DMS79 treated with DMSO at 0.1 percent for 48 hours (cell line): ENCODE data around the gene LRRC10B.

ENCODE experiments used
- DNase-seq: peaks from one replicate; lab custom pipeline; 2025; lab: John Stamatoyannopoulos, UW

The LRRC10B gene

DNA sequence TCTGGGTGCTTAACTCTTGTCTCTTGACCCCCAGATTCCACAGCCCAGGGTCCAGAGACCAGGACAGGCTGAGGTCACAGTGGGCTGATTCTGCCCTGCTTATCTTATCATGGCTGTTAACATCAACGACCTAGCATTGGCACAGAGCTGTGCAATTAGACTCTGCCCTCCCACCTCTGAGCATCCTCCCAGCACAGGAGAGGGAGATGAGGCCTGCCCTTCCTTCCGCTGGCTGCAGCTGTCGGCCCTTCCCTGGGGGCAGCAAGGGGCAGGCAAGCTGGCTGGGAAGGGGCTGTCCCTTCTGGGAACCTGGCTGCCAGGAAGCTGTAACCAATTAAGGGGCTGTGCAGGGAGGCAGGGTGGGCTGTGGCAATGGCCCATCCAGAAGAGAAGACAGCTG, 22.5 kb downstream of the LRRC10B start:
- peak; percentile 34 for DNase-seq

DNA sequence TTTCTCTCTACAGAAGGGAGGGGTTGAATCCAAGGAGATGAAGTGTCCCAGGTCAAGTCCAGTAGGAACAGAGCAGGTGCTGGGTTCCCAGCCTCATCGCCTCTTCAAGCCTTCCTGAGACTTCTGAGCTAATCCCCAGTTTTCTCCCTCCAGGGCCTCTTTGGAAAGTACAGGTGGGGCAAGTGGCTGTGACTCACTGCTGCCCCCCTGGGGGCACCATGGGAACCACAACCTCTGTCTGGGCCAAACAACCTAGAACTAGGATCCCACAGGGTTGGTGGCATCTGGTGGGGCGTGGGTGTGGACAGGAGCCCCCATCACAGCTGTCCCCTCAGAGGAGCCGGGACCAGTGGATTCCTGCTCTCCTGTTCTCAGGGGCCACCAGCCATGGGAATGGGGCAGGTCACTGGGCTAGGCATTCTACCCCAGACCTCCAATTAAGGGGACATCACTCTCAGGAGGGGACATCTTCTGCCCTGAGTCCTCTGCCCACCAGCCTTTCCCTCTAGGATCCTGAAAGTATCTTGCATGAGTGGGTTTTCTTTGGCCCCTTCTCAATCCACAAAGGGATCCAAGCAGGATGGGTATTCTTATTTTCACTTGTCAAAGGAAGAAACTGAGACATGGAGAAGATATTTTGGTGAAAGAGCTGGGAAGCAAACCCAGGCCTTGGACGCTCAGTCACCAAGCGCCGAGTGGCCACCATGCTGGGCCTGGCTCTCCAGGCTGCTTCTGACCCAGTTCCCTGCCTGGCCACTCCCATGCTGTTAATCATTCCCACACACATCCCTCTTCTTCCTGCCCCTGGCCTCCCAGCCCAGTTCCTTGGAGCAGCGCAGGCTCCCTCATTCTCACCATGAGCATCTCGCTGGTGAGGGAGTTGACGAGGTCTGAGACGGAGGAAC, 23.8 kb downstream of the LRRC10B start:
- peak; percentile 52 for DNase-seq

GRCh38 chr11:61533039-61533375, 24.5 kb downstream of the LRRC10B start:
- no peak for DNase-seq

DNA sequence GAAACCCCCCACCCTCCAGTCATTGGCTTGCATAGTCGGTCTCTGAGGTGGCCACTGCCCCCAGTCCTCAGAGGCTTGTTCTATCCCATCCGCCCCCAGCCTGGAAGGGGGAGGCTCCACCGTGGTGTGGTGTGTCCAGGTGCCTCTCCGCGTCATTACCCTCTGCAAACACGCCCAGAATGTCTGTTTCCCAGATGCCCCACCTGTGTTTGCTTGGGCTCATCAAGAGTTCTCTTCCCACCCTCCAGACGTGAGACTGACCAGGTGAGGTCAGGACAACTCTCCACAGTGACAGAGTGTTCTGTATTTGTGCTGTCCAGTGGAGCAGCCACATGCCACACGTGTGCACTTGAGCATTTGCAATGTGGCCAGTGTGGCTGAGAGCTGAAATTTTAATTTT, 24.9 kb downstream of the LRRC10B start:
- peak; percentile 66 for DNase-seq

DNA sequence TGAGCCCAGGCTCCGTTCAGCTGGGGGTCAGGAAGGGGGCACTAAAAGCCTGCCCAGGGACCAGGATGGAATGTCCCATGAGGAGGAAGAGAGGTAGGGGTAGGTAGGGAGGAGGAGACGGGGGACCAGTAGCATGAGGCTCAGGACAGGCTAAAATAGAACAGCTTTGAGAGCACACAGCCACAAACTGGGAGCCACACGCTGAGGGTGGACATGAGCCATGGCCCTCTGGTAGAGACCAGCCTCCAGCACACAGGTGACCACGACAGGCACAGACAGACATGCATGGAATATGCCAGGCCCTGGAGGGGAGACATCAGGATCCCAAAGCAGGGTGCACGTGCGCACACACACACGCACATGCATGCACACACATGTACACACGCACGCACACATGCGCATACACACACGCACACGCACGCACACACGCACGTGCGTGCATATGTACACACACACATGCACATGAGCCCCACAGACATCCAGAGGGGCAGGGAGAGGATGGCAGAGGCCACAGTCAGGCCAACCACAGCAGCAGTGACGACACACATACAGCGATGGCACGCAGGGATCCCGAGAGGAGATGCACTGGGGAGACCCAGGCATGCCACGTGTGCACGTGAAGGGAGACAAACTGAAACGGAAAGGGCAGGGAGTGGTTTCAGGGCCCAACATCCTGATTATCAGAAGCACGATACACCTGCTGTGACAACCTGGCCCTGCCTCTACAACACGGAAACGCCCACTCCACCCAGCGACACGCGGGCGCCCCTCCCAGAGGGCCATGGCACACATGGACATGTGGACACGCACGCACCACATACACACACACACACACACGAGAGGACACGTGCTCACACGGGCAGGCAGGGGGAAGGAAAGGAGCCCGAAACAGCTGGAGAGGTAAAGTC, 25.7 kb downstream of the LRRC10B start:
- no peak for DNase-seq

- DNase-seq: no peak
These were observed 26.6 kb downstream of the LRRC10B start for GRCh38 chr11:61534933-61535839.

DNA sequence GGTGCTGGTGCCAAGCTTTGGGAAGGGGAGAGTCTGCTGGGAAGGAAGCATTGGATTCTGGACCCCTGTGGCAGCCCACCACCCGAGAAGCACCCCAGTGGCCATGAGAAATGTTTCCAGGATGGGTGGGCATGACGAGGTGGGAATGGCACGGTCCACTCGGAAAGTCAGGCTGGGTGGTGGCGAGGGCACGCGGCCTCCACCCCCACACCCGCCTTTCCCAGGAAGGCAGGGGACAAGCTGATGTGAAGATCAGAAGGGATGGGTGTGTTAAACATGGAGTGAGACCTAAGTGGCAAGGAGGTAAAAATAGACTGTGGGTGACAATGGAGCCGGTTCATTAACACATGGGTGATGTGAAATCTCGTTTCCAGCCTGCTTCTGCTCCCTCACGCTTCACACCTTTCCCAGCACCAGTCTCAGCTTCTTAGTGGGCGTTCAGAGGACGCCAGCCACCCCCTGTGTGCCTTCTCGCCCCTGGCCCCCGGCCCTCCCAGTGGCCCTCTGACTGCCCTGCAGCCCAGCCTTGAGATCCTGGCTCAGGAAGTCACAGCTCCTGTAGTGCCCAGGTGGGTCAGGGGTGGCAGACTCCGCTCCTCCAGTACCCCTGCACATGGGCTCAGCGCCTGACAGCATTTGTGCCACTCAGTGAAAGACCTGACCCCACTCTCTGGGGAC, 27.6 kb downstream of the LRRC10B start:
- DNase-seq: no peak

DNA sequence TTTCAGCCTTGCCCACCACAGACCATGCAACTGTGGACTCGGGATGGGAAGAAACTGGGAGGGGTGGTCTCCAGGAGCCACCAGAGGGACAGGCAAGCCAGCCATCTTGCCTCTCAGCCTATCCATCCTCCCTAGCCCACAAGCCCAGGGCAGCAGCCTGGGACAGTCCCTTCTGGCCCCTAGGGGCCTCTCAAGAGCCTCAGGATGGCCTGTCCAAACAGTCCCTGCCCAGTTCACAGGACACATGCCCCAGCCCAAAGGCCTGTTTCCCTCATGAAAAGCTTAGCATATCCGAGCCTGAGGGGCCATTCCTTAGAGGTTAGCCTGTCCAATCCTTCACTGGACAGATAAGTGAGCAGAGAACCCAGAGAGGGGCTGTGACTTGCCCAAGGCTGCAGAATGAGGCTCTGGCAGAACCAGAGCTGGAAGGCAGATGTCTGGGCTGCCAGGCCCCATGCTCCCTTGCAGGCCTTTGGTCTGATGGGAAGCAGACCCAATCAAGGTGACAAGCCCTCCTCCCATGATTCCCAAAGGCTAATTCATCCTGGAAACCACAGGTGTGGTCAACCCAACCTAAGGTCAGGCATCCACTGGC, 28.2 kb downstream of the LRRC10B start:
- DNase-seq: no peak

- DNase-seq: no peak
These were observed 28.8 kb downstream of the LRRC10B start for GRCh38 chr11:61537326-61537725.

GRCh38 chr11:61538636-61538961, 30.1 kb downstream of the LRRC10B start:
- DNase-seq: no peak

- DNase-seq: no peak
These were observed 30.5 kb downstream of the LRRC10B start for GRCh38 chr11:61539006-61539405.

GRCh38 chr11:61539831-61540357, 31.3 kb downstream of the LRRC10B start:
- no peak for DNase-seq

GRCh38 chr11:61540528-61540927, 32.0 kb downstream of the LRRC10B start:
- no peak for DNase-seq

GRCh38 chr11:61541598-61541997, 33.0 kb downstream of the LRRC10B start:
- peak; percentile 84 for DNase-seq

GRCh38 chr11:61542024-61542461, 33.5 kb downstream of the LRRC10B start:
- peak; percentile 84 for DNase-seq

- DNase-seq: peak; percentile 7
These were observed 34.2 kb downstream of the LRRC10B start for GRCh38 chr11:61542705-61543104.

GRCh38 chr11:61543606-61544306, 35.2 kb downstream of the LRRC10B start:
- no peak for DNase-seq

DNA sequence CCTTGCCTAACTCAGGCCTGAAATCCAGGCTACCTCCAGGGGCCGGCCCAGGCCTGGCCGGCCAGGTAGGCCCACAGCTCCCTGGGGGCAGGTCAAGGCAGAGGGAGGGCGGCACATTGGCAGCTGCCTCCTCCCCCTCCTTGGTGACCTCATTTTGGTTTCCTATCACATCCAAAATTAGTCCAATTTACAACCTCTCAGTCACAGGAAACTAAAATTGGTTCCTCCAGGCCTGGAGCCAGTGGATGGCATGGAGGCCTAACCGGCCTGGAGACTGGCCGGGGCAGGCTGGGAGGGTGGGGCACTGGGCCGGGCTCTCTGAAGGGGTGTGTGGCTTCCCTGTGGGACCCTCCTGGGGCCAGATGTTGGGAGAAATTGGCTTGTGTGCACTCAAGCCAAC, 35.9 kb downstream of the LRRC10B start:
- DNase-seq: no peak

DNA sequence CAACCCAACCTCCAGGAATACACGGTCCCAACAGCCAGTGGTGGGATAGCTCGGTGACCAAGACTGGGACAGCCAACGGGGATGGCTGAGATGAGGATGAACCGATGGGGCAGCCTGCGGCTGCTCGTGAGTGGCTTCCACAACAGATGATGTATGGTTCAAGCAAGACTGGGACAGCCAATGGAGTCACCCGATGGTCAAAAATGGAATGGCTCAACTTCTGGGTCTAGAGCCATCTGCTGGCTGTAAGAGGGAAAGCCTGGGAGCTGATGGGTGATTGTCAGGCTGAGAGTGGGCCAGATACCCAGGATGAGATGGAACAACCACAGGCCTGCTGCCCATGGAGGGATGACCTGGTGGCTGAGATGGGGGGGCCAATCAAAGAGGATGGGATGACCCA, 36.8 kb downstream of the LRRC10B start:
- no peak for DNase-seq

GRCh38 chr11:61545921-61546320, 37.4 kb downstream of the LRRC10B start:
- DNase-seq: no peak
